Osteocyte (in vitro differentiated cells): ENCODE measurements around the gene TTC7B. TPM values are rescaled to one million over a fixed set of nuclear protein-coding genes. Genes with fewer than 3 reads are reported as not detected.

Experiments
- DNase-seq: peaks from one replicate; pipeline ENCODE4 v3.0.0; 2021; ENCODE audit warnings: mixed read lengths; ENCODE audit not compliant: unreplicated experiment; ENCODE audit errors: extremely low spot score
- H3K27ac Mint-ChIP-seq: one replicate; pipeline ENCODE4 v1.8.0; 2021; ENCODE audit warnings: mild to moderate bottlenecking, mixed read lengths; ENCODE audit not compliant: unreplicated experiment
- H3K27me3 Mint-ChIP-seq: one replicate; pipeline ENCODE4 v1.8.0; 2021; ENCODE audit warnings: mixed read lengths; ENCODE audit not compliant: unreplicated experiment
- H3K36me3 Mint-ChIP-seq: one replicate; pipeline ENCODE4 v1.8.0; 2021; ENCODE audit warnings: mixed read lengths; ENCODE audit not compliant: unreplicated experiment
- H3K4me1 Mint-ChIP-seq: one replicate; pipeline ENCODE4 v1.8.0; 2021; ENCODE audit warnings: mixed read lengths; ENCODE audit not compliant: unreplicated experiment
- H3K4me3 Mint-ChIP-seq: one replicate; pipeline ENCODE4 v1.8.0; 2021; ENCODE audit warnings: mild to moderate bottlenecking, moderate library complexity, mixed read lengths; ENCODE audit not compliant: unreplicated experiment
- H3K9me3 Mint-ChIP-seq: one replicate; pipeline ENCODE4 v1.8.0; 2021; ENCODE audit warnings: mixed read lengths; ENCODE audit not compliant: unreplicated experiment
- total RNA-seq: library from RNA; stranded (reverse); gene quantifications from 2 replicates; pipeline ENCODE4 v1.2.1, GENCODE V29; 2021
- TF ChIP-seq, protein P1 (sequence below): fragments of 200-600 bp; sonication (generic); IDR thresholded peaks from 2 replicates; pipeline ENCODE4 v1.5.0; 2021; ENCODE audit warnings: antibody characterized with exemption, mild to moderate bottlenecking, moderate library complexity

Gene TTC7B
- total RNA-seq, 1 donor from 2014 or later = 43.2 TPM

- Mint-ChIP-seq H3K4me3 (no peak overlapping the region), H3K27me3 (peaks cover 8% of the 10 kb centered on the region), H3K9me3 (no peaks in the 10 kb centered on the region), H3K4me1 (peaks cover 6% of the 10 kb centered on the region), H3K27ac (no peak overlapping the region), H3K36me3 (no peaks in the 10 kb centered on the region)
- DNase-seq = no peak
- TF ChIP-seq, protein P1, sequence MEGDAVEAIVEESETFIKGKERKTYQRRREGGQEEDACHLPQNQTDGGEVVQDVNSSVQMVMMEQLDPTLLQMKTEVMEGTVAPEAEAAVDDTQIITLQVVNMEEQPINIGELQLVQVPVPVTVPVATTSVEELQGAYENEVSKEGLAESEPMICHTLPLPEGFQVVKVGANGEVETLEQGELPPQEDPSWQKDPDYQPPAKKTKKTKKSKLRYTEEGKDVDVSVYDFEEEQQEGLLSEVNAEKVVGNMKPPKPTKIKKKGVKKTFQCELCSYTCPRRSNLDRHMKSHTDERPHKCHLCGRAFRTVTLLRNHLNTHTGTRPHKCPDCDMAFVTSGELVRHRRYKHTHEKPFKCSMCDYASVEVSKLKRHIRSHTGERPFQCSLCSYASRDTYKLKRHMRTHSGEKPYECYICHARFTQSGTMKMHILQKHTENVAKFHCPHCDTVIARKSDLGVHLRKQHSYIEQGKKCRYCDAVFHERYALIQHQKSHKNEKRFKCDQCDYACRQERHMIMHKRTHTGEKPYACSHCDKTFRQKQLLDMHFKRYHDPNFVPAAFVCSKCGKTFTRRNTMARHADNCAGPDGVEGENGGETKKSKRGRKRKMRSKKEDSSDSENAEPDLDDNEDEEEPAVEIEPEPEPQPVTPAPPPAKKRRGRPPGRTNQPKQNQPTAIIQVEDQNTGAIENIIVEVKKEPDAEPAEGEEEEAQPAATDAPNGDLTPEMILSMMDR = no peak
These were observed 320.6 kb downstream of the TTC7B start for GRCh38 chr14:90495357-90496276.

DNA sequence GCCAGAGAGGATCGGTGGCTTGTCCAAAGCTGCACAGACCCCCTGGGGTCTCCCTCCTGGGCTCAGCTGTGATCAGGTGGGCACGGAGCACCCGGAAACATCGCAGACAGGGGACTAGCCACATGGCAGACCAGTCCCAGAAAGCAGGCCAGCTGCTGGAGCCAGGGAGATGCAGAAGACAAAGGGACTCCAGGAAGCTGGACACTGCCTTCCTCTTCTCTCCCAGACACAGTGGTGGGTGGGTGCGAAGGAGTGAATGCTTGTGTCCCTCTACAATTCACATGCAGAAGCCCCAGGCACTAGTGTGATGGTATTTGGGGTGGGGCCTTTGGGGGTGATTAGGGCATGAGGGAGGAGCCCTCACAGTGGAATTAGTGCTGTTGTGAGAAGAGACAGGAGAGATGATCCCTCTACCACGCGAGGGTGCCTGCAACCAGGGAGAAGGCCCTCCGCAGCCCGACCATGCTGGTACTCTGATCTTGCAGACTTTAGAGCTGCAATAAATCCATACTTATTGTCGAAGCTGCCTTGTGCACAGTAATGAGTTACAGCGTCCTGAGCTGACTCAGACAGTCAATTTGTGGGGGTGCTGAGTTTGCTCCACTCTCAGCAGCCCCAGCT, 324.2 kb downstream of the TTC7B start:
- no peak overlapping the region for H3K4me3 Mint-ChIP-seq
- H3K9me3 Mint-ChIP-seq = no peaks in the 10 kb centered on the region
- H3K27me3 Mint-ChIP-seq = peaks cover 10% of the 10 kb centered on the region
- no peaks in the 10 kb centered on the region for H3K36me3 Mint-ChIP-seq
- DNase-seq = peak; percentile 81
- H3K4me1 Mint-ChIP-seq = peaks cover 6% of the 10 kb centered on the region
- TF ChIP-seq, protein P1 = no peak
- no peak overlapping the region for H3K27ac Mint-ChIP-seq

DNA sequence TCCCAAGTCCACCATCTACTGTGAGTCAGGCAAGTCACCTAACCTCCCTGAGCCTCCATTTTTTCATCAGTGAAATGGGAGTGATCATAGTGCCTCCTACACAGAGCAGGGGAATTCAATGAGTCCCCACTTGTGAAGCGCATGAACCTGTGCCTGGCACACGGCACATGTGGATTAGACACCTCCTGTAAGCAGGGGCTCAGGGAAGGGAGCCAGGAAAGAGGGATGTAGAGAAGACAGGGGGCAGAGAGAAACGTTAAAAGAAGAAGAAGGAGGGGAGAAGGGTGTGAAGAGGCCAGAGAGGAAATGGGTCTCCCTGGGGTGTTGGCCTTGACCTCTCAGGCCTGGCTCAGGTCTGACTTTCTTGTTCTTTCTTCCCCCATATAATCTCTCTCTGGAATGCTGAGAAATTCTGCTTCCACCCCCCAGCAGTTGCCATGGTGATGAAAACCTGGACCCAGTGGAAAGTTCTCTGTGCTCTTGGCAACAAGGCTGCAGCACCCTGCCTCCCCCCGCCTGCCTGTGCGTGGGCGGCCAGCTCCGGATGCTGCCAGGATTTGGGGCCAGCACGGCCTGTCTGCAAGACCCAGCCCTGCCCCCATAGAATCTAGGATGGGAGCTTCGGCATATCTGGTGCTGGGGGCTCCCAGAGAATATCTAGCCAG, 324.9 kb downstream of the TTC7B start:
- H3K9me3 Mint-ChIP-seq = no peaks in the 10 kb centered on the region
- H3K27ac Mint-ChIP-seq = no peak overlapping the region
- H3K27me3 Mint-ChIP-seq = peaks cover 14% of the 10 kb centered on the region
- H3K4me3 Mint-ChIP-seq = no peak overlapping the region
- TF ChIP-seq, protein P1 = no peak
- peak; percentile 30 for DNase-seq
- H3K4me1 Mint-ChIP-seq = peaks cover 6% of the 10 kb centered on the region
- H3K36me3 Mint-ChIP-seq = no peaks in the 10 kb centered on the region

GRCh38 chr14:90490720-90491050, 325.5 kb downstream of the TTC7B start:
- Mint-ChIP-seq H3K27ac (no peak overlapping the region), H3K36me3 (no peaks in the 10 kb centered on the region), H3K27me3 (peaks cover 19% of the 10 kb centered on the region), H3K9me3 (no peaks in the 10 kb centered on the region), H3K4me3 (no peak overlapping the region), H3K4me1 (peaks cover 6% of the 10 kb centered on the region)
- TF ChIP-seq, protein P1 = no peak
- peak; percentile 60 for DNase-seq
